Smooth muscle cell (in vitro differentiated cells): ENCODE measurements around the gene ABHD12. TPM values are rescaled to one million over a fixed set of nuclear protein-coding genes. Genes with fewer than 3 reads are reported as not detected.

Source experiments
- DNase-seq: peaks from one replicate; lab custom pipeline; 2025; ENCODE audit not compliant: unreplicated experiment; lab: John Stamatoyannopoulos, UW
- H2AFZ ChIP-seq: fragments of 200-600 bp; sonication (generic); 2 replicates; pipeline ENCODE4 v1.6.0; 2016; ENCODE audit warnings: antibody characterized with exemption, low read depth, mild to moderate bottlenecking
- H3F3A ChIP-seq: fragments of 200-600 bp; sonication (generic); 2 replicates; pipeline ENCODE4 v1.6.0; 2017; ENCODE audit warnings: antibody characterized with exemption, low read depth
- H3K27ac ChIP-seq: fragments of 200-600 bp; sonication (generic); 2 replicates; pipeline ENCODE4 v1.5.1; 2016; ENCODE audit warnings: low read depth, mild to moderate bottlenecking
- H3K27me3 ChIP-seq: fragments of 200-600 bp; sonication (generic); 2 replicates; pipeline ENCODE4 v1.6.1; 2016; ENCODE audit warnings: low read depth, mild to moderate bottlenecking
- H3K36me3 ChIP-seq: fragments of 200-600 bp; sonication (generic); 2 replicates; pipeline ENCODE4 v1.5.1; 2016; ENCODE audit warnings: low read depth
- H3K4me1 ChIP-seq: fragments of 200-600 bp; sonication (generic); 2 replicates; pipeline ENCODE4 v1.5.1; 2016; ENCODE audit warnings: low read depth
- H3K4me2 ChIP-seq: fragments of 200-600 bp; sonication (generic); 2 replicates; pipeline ENCODE4 v1.6.0; 2016; ENCODE audit warnings: mild to moderate bottlenecking
- H3K4me3 ChIP-seq: fragments of 200-600 bp; sonication (generic); 2 replicates; pipeline ENCODE4 v1.5.1; 2016; ENCODE audit warnings: mild to moderate bottlenecking
- H3K79me2 ChIP-seq: fragments of 200-600 bp; sonication (generic); 2 replicates; pipeline ENCODE4 v1.6.0; 2016; ENCODE audit warnings: low read depth, mild to moderate bottlenecking
- H3K9ac ChIP-seq: fragments of 200-600 bp; sonication (generic); 2 replicates; pipeline ENCODE4 v1.6.0; 2016; ENCODE audit warnings: low read depth
- H3K9me3 ChIP-seq: fragments of 200-600 bp; sonication (generic); replicated peaks from 2 replicates; pipeline ENCODE4 v1.5.1; 2016; ENCODE audit warnings: low read depth
- H4K20me1 ChIP-seq: fragments of 200-600 bp; sonication (generic); 2 replicates; pipeline ENCODE4 v1.6.0; 2016; ENCODE audit warnings: low read depth
- CTCF ChIP-seq: fragments of 200-600 bp; sonication (generic); IDR thresholded peaks from 2 replicates; pipeline ENCODE4 v1.5.1; 2017; ENCODE audit warnings: borderline replicate concordance, mild to moderate bottlenecking, antibody characterized with exemption; ENCODE audit not compliant: insufficient read depth, poor library complexity, severe bottlenecking
- WGBS: methylation state at CpG from one replicate; pipeline ENCODE4 v1.1.7; 2016; ENCODE audit warnings: low lambda C conversion rate; 5-methylcytosine and 5-hydroxymethylcytosine counted together
- polyA plus RNA-seq: library from polyadenylated mRNA; unstranded; fragments of >200 nt; fragmentation: Nextera tagmentation; extraction: Ambion mirVana; gene quantifications from 2 replicates; pipeline ENCODE4 v1.2.1, GENCODE V29; 2016
- total RNA-seq: library from RNA; depleted of rRNA; stranded (reverse); fragments of >200 nt; gene quantifications from 2 replicates; pipeline ENCODE4 v1.2.3, GENCODE V29; 2014

Gene ABHD12
- total and polyA plus RNA-seq, 2 experiments from 2014 or later: 18.5 to 41.8 TPM

- Histone ChIP-seq H3K4me3 (no peak overlapping the region), H3K9me3 (no peaks in the 10 kb centered on the region), H3K27ac (peak overlapping the region; percentile 45), H3K4me2 (no peak overlapping the region), H3K27me3 (no peaks in the 10 kb centered on the region), H4K20me1 (no peaks in the 10 kb centered on the region), H2AFZ (no peak overlapping the region), H3K4me1 (no peaks in the 10 kb centered on the region), H3K36me3 (no peaks in the 10 kb centered on the region), H3K9ac (no peak overlapping the region), H3K79me2 (no peaks in the 10 kb centered on the region), H3F3A (no peaks in the 10 kb centered on the region)
- no peak for DNase-seq
- TF ChIP-seq CTCF: no peak
- WGBS: 47% methylated on average over 1 of the region's 1 CpG
Measured at GRCh38 chr20:25397821-25398220, 7.2 kb upstream of the ABHD12 start.

DNA sequence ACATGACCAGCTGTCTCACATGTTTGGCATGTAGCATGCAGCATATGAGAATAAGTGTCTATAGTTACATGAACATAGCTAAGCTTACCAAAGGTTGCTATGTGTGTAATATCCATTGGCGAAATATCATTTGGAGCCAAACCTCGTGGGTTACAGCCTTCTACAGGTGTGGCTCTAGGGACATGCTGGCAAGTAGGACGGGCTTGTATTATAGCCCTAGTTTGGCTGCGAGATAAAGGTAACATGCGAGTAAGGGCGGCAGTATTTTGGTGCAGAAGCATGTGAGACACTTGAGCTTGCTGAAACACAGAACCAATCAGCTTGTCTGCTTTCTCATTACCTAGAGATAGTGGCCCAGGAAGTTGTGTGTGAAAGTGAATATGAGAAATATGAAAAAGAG lies 6.5 kb upstream of the ABHD12 start:
- H3K4me1 ChIP-seq: no peaks in the 10 kb centered on the region
- H3K4me3 ChIP-seq: no peak overlapping the region
- no peak overlapping the region for H3K9ac ChIP-seq
- peak overlapping the region; percentile 45 for H3K27ac ChIP-seq
- no peak for DNase-seq
- no peaks in the 10 kb centered on the region for H3K27me3 ChIP-seq
- H3K4me2 ChIP-seq: no peak overlapping the region
- no peaks in the 10 kb centered on the region for H3K9me3 ChIP-seq
- no peak for TF ChIP-seq CTCF
- no peaks in the 10 kb centered on the region for H3K79me2 ChIP-seq
- H4K20me1 ChIP-seq: no peaks in the 10 kb centered on the region
- 87% methylated on average over 6 of the region's 6 CpGs for WGBS
- H2AFZ ChIP-seq: no peak overlapping the region
- H3F3A ChIP-seq: no peaks in the 10 kb centered on the region
- H3K36me3 ChIP-seq: no peaks in the 10 kb centered on the region

GRCh38 chr20:25394996-25395395 lies 4.4 kb upstream of the ABHD12 start:
- DNase-seq: no peak
- no peaks in the 10 kb centered on the region for H3K27me3 ChIP-seq
- no peaks in the 10 kb centered on the region for H3K79me2 ChIP-seq
- no peak overlapping the region for H3K27ac ChIP-seq
- no peaks in the 10 kb centered on the region for H3K36me3 ChIP-seq
- TF ChIP-seq CTCF: no peak
- H3K9me3 ChIP-seq: no peaks in the 10 kb centered on the region
- no peak overlapping the region for H3K9ac ChIP-seq
- H3K4me1 ChIP-seq: peaks cover 4% of the 10 kb centered on the region
- H2AFZ ChIP-seq: no peak overlapping the region
- H3K4me3 ChIP-seq: no peak overlapping the region
- 95% methylated on average over 6 of the region's 6 CpGs for WGBS
- H4K20me1 ChIP-seq: no peaks in the 10 kb centered on the region
- H3K4me2 ChIP-seq: no peak overlapping the region
- no peaks in the 10 kb centered on the region for H3F3A ChIP-seq

- Histone ChIP-seq H3K9ac (no peak overlapping the region), H3K36me3 (no peaks in the 10 kb centered on the region), H3K4me2 (no peak overlapping the region), H3K4me1 (peaks cover 4% of the 10 kb centered on the region), H3K9me3 (no peaks in the 10 kb centered on the region), H2AFZ (no peak overlapping the region), H3K27ac (no peak overlapping the region), H3K27me3 (no peaks in the 10 kb centered on the region), H3K4me3 (no peak overlapping the region), H3K79me2 (no peaks in the 10 kb centered on the region), H4K20me1 (no peaks in the 10 kb centered on the region), H3F3A (no peaks in the 10 kb centered on the region)
- no peak for TF ChIP-seq CTCF
- DNase-seq: no peak
- 64% methylated on average over 5 of the region's 5 CpGs for WGBS
Measured at GRCh38 chr20:25394276-25394675, 3.6 kb upstream of the ABHD12 start.
